SK-N-SH (cell line): Measurements from ENCODE around the gene NPPB. TPM values are rescaled to one million over a fixed set of nuclear protein-coding genes. Genes with fewer than 3 reads are reported as not detected.
"Not testable (repeated sequence)": the region's sequence is repeated elsewhere in the genome, so short reads cannot be mapped to it uniquely, and the experiment has no call there.

Source experiments
- CTCF ChIA-PET: fragments of 300-600, 350-600 bp; formaldehyde crosslinking; extraction: SDS; loops from one replicate; lab custom pipeline; 2021; lab: Yijun Ruan, JAX
- POLR2A ChIA-PET: fragments of 350-600 bp; sonication (Branson Sonifier 250); formaldehyde crosslinking; extraction: SDS; loops from one replicate; lab custom pipeline; 2020; ENCODE audit warnings: antibody characterized with exemption, inconsistent platforms; lab: Yijun Ruan, JAX
- DNase-seq: peaks from one replicate; pipeline ENCODE4 v3.0.0; 2012
- H2AFZ ChIP-seq: fragments of 200-600 bp; sonication (generic); 2 replicates; pipeline ENCODE4 v1.8.1; 2016; ENCODE audit warnings: antibody characterized with exemption, mild to moderate bottlenecking, low read depth
- H3F3A ChIP-seq: fragments of 200-600 bp; sonication (generic); replicated peaks from 2 replicates; pipeline ENCODE3; 2016; ENCODE audit warnings: antibody characterized with exemption, mild to moderate bottlenecking; ENCODE audit not compliant: insufficient read depth
- H3K27ac ChIP-seq, 2 experiments: fragments of 200-500 bp in 1 of 2; fragments of 200-600 bp in 1 of 2; sonication (Bioruptor generic) in 1 of 2; sonication (generic), shearing (Covaris generic) in 1 of 2; 2 replicates each; pipeline versions ENCODE4 v1.5.1 to v1.6.1; 2014 to 2016; ENCODE audit warnings: low read depth in 2 of 2, inconsistent platforms in 1 of 2, low read length in 1 of 2, mild to moderate bottlenecking in 1 of 2, mixed read lengths in 1 of 2
- H3K27me3 ChIP-seq: fragments of 200-600 bp; sonication (generic), shearing (Covaris generic); 2 replicates; pipeline ENCODE4 v1.6.1; 2016; ENCODE audit warnings: mixed run types; ENCODE audit not compliant: insufficient read depth
- H3K36me3 ChIP-seq, 2 experiments: fragments of 200-500 bp in 1 of 2; fragments of 200-600 bp in 1 of 2; sonication (Bioruptor generic) in 1 of 2; sonication (generic) in 1 of 2; replicated peaks in 1 of 2; 2 replicates each; pipeline versions ENCODE3 to v1.5.1; 2014 to 2016; ENCODE audit warnings: low read length in 1 of 2, mild to moderate bottlenecking in 1 of 2; ENCODE audit not compliant: insufficient read depth in 2 of 2, control insufficient read depth in 1 of 2
- H3K4me1 ChIP-seq, 2 experiments: fragments of 200-500 bp in 1 of 2; fragments of 200-600 bp in 1 of 2; sonication (Bioruptor generic) in 1 of 2; sonication (generic), shearing (Covaris generic) in 1 of 2; 2 replicates each; pipeline versions ENCODE4 v1.5.1 to v1.6.1; 2014 to 2016; ENCODE audit warnings: low read depth in 1 of 2, low read length in 1 of 2, mixed run types in 1 of 2; ENCODE audit not compliant: insufficient read depth in 2 of 2, control insufficient read depth in 1 of 2
- H3K4me2 ChIP-seq: fragments of 200-600 bp; sonication (generic), shearing (Covaris generic); 2 replicates; pipeline ENCODE4 v1.6.1; 2017; ENCODE audit warnings: mixed run types
- H3K4me3 ChIP-seq, 2 experiments: fragments of 200-500 bp in 1 of 2; fragments of 200-600 bp in 1 of 2; sonication (Bioruptor generic) in 1 of 2; sonication (generic), shearing (Covaris generic) in 1 of 2; 2 replicates each; pipeline versions ENCODE4 v1.5.1 to v1.8.1; 2014 to 2016; ENCODE audit warnings: low read depth in 2 of 2, inconsistent platforms in 1 of 2, low read length in 1 of 2, mild to moderate bottlenecking in 1 of 2, mixed read lengths in 1 of 2, moderate library complexity in 1 of 2
- H3K79me2 ChIP-seq: fragments of 200-600 bp; sonication (generic); 2 replicates; pipeline ENCODE4 v1.8.1; 2017; ENCODE audit warnings: mild to moderate bottlenecking; ENCODE audit not compliant: insufficient read depth
- H3K9ac ChIP-seq: fragments of 200-600 bp; sonication (generic); 2 replicates; pipeline ENCODE4 v1.6.1; 2017; ENCODE audit warnings: mixed run types
- H3K9me2 ChIP-seq: fragments of 200-600 bp; sonication (generic); 2 replicates; pipeline ENCODE4 v1.6.1; 2017; ENCODE audit warnings: mixed run types
- H3K9me3 ChIP-seq: fragments of 200-600 bp; sonication (generic); 2 replicates; pipeline ENCODE4 v1.6.1; 2017; ENCODE audit warnings: mixed run types, mild to moderate bottlenecking, moderate library complexity
- H4K20me1 ChIP-seq: fragments of 200-600 bp; sonication (generic); 2 replicates; pipeline ENCODE4 v1.6.1; 2017; ENCODE audit warnings: mild to moderate bottlenecking, mixed run types; ENCODE audit not compliant: insufficient read depth
- CHD2 ChIP-seq: fragments of 150-350 bp; IDR thresholded peaks from 2 replicates; pipeline ENCODE4 v1.6.1; 2018; ENCODE audit warnings: low read length; ENCODE audit not compliant: partially characterized antibody
- FOXJ3 ChIP-seq: sonication (generic); formaldehyde crosslinking; IDR thresholded peaks from 2 replicates; pipeline ENCODE4 v1.5.1; 2020; ENCODE audit warnings: mild to moderate bottlenecking, missing genetic modification reagents
- GABPA ChIP-seq: IDR thresholded peaks from 2 replicates; pipeline ENCODE4 v1.4.0; 2012; ENCODE audit warnings: low read depth, mild to moderate bottlenecking
- RCOR1 ChIP-seq: fragments of 150-350 bp; IDR thresholded peaks from 2 replicates; pipeline ENCODE4 v1.6.1; 2017; ENCODE audit warnings: antibody characterized with exemption, low read length
- SIN3A ChIP-seq: IDR thresholded peaks from 2 replicates; pipeline ENCODE4 v1.6.1; 2012; ENCODE audit warnings: low read depth, mild to moderate bottlenecking, low read length, moderate library complexity, borderline replicate concordance
- TEAD4 ChIP-seq: IDR thresholded peaks from 2 replicates; pipeline ENCODE4 v1.4.0; 2012; ENCODE audit warnings: mild to moderate bottlenecking, borderline replicate concordance; ENCODE audit not compliant: insufficient read depth
- WGBS: methylation state at CpG from one replicate; pipeline ENCODE4 v1.1.6; 2017; ENCODE audit warnings: low lambda C conversion rate; 5-methylcytosine and 5-hydroxymethylcytosine counted together
- polyA plus RNA-seq, 3 experiments: library from polyadenylated mRNA; depleted of rRNA; stranded (reverse); fragments of >200 nt; gene quantifications; 2 replicates each; pipeline ENCODE4 v1.2.3, GENCODE V29; 2012
- TF ChIP-seq, protein P1 (sequence below): IDR thresholded peaks from 2 replicates; pipeline ENCODE4 v1.4.0; 2012; ENCODE audit warnings: low read depth, borderline replicate concordance
- TF ChIP-seq, protein P2 (sequence below): IDR thresholded peaks from 2 replicates; pipeline ENCODE4 v1.6.1; 2012; ENCODE audit warnings: mild to moderate bottlenecking, low read depth, low read length, moderate library complexity

The NPPB gene
- polyA plus RNA-seq, 1 of the 3 experiments (the other 2 are of a cell fraction), result 0.85 TPM

DNA sequence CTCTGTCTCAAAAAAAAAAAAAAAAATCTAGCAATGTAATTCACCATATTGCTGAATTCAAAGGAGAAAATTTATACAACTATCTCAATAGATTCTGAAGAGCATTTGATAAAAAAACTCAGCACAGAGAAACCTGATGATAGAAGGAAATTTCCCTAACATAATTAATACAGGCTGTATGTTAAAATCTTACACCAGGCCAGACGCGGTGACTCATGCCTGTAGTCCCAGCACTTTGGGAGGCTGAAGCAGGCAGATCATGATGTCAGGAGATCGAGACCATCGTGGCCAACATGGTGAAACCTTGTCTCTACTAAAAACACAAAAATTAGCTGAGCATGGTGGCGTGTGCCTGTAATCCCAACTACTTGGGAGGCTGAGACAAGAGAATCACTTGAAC is 45.4 kb upstream of the NPPB start:
- H4K20me1 ChIP-seq, H3K9me2 ChIP-seq, H3K4me2 ChIP-seq, H3K9me3 ChIP-seq, DNase-seq, H3K9ac ChIP-seq, POLR2A ChIA-PET, H3K36me3 ChIP-seq, H3F3A ChIP-seq, H3K4me3 ChIP-seq, H2AFZ ChIP-seq, H3K79me2 ChIP-seq, H3K27me3 ChIP-seq, H3K4me1 ChIP-seq, H3K27ac ChIP-seq: not testable (repeated sequence)
- CTCF ChIA-PET, result interaction anchor here (0.7 to 14.8 kb wide), 3 partner anchors 62 to 184 kb away, joined by 3 to 316 read pairs (median 3); partner anchors contain the start of gene NPPA
- 68% methylated on average over 5 of the region's 5 CpGs for WGBS

DNA sequence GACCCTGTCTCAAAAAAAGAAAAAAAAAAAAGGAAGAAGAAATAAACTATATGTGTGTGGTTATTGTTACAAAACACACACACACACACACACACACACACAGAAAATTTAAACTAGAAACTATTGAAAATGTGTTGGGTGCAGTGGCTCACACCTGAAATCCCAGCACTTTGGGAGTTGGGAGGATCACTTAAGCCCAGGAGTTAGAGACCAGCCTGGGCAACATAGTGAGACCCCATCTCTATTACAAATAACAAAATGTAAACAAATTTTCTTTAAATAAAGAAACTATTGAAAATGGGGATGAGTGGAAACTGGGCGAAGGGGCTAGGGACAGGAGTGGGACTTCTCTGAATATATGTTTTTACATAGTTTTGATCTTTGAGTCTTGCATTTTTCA is 44.5 kb upstream of the NPPB start:
- H3K27me3 ChIP-seq, result no peaks in the 10 kb centered on the region
- no peaks in the 10 kb centered on the region for H3K79me2 ChIP-seq
- no peak overlapping the region for H3K9ac ChIP-seq
- H4K20me1 ChIP-seq, result no peaks in the 10 kb centered on the region
- CTCF ChIA-PET, result interaction anchor here (1.0 to 14.8 kb wide), 3 partner anchors 9 to 183 kb away, joined by 3 to 316 read pairs (median 5); partner anchors contain the start of gene NPPA
- no peak overlapping the region for H2AFZ ChIP-seq
- WGBS, result 86% methylated on average over 1 of the region's 1 CpG
- no peak overlapping the region for H3K4me3 ChIP-seq
- POLR2A ChIA-PET, result no interaction called here
- no peaks in the 10 kb centered on the region for H3K36me3 ChIP-seq
- H3K9me3 ChIP-seq, result no peaks in the 10 kb centered on the region
- no peaks in the 10 kb centered on the region for H3K9me2 ChIP-seq
- DNase-seq, result no peak
- peaks cover 0 to 3% of the 10 kb centered on the region in 2 experiments; a peak in 1 of 4 replicates for H3K4me1 ChIP-seq
- TF ChIP-seq, protein P1, sequence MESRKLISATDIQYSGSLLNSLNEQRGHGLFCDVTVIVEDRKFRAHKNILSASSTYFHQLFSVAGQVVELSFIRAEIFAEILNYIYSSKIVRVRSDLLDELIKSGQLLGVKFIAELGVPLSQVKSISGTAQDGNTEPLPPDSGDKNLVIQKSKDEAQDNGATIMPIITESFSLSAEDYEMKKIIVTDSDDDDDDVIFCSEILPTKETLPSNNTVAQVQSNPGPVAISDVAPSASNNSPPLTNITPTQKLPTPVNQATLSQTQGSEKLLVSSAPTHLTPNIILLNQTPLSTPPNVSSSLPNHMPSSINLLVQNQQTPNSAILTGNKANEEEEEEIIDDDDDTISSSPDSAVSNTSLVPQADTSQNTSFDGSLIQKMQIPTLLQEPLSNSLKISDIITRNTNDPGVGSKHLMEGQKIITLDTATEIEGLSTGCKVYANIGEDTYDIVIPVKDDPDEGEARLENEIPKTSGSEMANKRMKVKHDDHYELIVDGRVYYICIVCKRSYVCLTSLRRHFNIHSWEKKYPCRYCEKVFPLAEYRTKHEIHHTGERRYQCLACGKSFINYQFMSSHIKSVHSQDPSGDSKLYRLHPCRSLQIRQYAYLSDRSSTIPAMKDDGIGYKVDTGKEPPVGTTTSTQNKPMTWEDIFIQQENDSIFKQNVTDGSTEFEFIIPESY, result no peak
- no peak for TF ChIP-seq CHD2
- no peak for TF ChIP-seq FOXJ3 (CRISPR knock-in tag)
- TF ChIP-seq, protein P2, sequence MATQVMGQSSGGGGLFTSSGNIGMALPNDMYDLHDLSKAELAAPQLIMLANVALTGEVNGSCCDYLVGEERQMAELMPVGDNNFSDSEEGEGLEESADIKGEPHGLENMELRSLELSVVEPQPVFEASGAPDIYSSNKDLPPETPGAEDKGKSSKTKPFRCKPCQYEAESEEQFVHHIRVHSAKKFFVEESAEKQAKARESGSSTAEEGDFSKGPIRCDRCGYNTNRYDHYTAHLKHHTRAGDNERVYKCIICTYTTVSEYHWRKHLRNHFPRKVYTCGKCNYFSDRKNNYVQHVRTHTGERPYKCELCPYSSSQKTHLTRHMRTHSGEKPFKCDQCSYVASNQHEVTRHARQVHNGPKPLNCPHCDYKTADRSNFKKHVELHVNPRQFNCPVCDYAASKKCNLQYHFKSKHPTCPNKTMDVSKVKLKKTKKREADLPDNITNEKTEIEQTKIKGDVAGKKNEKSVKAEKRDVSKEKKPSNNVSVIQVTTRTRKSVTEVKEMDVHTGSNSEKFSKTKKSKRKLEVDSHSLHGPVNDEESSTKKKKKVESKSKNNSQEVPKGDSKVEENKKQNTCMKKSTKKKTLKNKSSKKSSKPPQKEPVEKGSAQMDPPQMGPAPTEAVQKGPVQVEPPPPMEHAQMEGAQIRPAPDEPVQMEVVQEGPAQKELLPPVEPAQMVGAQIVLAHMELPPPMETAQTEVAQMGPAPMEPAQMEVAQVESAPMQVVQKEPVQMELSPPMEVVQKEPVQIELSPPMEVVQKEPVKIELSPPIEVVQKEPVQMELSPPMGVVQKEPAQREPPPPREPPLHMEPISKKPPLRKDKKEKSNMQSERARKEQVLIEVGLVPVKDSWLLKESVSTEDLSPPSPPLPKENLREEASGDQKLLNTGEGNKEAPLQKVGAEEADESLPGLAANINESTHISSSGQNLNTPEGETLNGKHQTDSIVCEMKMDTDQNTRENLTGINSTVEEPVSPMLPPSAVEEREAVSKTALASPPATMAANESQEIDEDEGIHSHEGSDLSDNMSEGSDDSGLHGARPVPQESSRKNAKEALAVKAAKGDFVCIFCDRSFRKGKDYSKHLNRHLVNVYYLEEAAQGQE, result no peak
- TF ChIP-seq SIN3A, result no peak
- no peak for TF ChIP-seq TEAD4
- no peak for TF ChIP-seq RCOR1
- no peak for TF ChIP-seq GABPA
- no peak overlapping the region for H3K27ac ChIP-seq
- no peak overlapping the region for H3K4me2 ChIP-seq
- H3F3A ChIP-seq, result no peaks in the 10 kb centered on the region

DNA sequence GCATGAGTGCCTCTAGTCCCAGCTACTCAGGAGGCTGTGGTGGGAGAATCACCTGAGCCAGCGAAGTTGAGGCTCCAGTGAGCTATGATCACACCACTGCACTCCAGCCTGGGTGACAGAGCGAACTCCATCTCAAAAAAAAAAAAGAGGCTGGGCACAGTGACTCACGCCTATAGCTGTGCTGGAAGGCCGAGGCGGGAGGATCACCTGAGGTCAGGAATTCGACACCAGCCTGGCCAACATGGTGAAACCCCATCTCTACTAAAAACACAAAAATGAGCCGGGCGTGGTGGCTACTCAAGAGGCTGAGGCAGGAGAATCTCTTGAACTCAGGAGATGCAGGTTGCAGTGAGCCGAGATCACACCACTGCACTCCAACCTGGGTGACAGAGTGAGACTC is 42.7 kb upstream of the NPPB start:
- not testable (repeated sequence) for H3K36me3 ChIP-seq, H2AFZ ChIP-seq, H3F3A ChIP-seq, H3K79me2 ChIP-seq, H3K4me1 ChIP-seq, H3K27ac ChIP-seq, H3K9me3 ChIP-seq, DNase-seq, H3K4me3 ChIP-seq, H4K20me1 ChIP-seq, H3K27me3 ChIP-seq, H3K9me2 ChIP-seq, H3K4me2 ChIP-seq, H3K9ac ChIP-seq
- ChIA-PET CTCF (interaction anchor here (14.8 kb wide), 1 partner anchor 59 kb away, joined by 316 read pairs; the partner anchor contains the start of gene NPPA), POLR2A (interaction anchor here (0.7 kb wide), 1 partner anchor 51 kb away, joined by 4 read pairs; no protein-coding TSS in a partner anchor)
- WGBS, result 55% methylated on average over 9 of the region's 9 CpGs
